NCI-H1694 treated with DMSO at 0.1 percent for 48 hours (cell line): ENCODE measurements around the gene ESRRA.
A peak's percentile ranks its signal among the peaks of the same experiment; 100 is the strongest.

Experiments used
- DNase-seq: peaks from one replicate; lab custom pipeline; 2025; lab: John Stamatoyannopoulos, UW

The ESRRA gene

GRCh38 chr11:64352099-64352994 is 47.0 kb downstream of the ESRRA start:
- DNase-seq = no peak

DNA sequence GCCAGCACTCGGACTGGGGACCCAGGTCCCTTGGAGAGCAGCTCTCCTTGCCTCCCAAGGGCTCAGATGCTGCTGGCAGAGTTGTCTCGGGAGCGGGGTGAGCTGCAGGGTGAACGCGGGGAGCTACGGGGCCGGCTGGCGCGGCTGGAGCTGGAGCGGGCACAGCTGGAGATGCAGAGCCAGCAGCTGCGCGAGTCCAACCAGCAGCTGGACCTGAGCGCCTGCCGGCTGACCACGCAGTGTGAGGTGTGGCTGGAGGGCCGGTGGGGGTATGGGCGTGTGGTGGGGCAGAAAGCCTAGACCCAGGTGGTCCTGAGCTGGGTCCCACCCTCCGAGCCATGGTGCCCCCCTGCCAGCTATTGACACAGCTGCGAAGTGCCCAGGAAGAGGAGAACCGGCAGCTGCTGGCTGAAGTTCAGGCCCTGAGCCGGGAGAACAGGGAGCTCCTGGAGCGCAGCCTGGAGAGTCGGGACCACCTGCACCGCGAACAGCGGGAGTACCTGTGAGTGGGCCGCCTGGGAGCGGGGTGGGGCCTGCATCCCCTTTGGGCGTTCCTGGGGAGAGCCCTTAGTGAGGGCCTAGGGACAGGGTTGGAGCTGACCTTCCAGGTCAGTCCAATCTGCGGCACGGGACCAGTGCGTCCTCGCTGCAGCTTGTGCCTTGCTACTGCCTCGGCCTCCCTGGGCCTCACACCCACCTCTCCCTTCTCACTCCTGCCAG is 47.8 kb downstream of the ESRRA start:
- DNase-seq = no peak

DNA sequence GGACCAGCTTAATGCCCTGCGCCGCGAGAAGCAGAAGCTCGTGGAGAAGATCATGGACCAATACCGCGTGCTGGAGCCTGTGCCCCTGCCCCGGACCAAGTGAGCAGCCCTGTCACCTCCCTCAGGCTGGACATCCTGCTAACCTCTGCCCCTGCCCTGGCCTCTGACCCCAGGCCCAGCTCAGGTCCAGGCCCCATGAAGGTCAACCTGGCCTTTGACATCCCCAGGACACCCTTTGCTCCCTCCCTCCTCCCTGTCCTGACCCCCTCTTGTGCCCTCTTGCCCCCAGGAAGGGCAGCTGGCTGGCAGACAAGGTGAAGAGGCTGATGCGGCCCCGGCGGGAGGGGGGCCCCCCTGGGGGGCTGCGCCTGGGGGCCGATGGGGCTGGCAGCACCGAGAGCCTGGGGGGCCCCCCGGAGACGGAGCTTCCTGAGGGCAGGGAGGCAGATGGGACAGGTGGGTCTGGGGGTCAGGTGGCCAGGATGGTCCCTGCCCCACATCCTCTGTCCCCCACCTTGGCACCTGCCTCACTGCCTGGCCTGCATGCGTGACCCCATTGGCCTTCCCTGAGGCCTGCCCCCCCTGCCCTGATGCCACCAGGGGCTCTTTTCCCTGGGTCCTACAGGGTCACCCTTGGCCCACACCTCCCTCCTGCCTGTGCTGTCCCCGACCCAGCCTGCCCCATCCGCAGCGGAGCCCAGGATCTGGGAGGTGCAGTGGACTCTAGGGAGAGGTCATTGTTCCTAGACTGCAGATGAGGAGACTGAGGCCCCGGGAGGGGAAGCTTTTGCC is 48.6 kb downstream of the ESRRA start:
- no peak for DNase-seq

DNA sequence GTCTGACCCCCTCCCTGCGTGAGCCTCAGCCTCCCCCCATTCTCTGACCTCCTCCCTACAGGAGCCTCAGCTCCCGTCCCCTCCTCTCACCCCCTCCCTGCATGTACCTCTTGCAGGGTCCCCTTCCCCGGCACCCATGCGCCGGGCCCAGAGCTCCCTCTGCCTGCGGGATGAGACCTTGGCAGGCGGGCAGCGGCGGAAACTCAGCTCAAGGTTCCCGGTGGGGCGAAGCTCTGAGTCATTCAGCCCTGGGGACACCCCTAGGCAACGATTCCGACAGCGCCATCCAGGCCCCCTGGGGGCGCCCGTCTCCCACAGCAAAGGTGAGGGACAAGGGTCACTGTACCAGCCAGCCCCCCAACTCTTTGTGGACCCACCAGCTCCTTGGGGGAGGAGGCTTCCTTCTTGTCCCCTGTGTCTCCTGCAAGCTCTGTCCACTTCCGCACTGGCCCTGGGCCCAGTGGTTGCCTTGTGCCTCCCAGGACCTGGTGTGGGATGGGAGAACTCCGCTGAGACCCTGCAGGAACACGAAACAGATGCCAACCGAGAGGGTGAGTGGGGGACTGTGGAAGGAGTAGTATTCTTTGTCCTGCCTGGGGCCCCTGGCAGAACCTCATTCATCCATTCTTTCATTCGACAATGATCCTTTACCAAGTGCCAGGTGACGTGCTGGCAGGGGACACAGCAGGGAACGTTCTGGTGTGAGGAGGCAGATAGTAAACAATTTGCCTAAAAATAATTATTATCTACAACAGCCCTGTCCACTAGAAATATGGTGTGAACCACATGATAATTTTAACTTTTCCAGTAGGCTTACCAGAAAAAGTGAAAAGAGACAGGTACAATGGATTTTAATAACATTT is 50.0 kb downstream of the ESRRA start:
- peak; percentile 58 for DNase-seq

DNA sequence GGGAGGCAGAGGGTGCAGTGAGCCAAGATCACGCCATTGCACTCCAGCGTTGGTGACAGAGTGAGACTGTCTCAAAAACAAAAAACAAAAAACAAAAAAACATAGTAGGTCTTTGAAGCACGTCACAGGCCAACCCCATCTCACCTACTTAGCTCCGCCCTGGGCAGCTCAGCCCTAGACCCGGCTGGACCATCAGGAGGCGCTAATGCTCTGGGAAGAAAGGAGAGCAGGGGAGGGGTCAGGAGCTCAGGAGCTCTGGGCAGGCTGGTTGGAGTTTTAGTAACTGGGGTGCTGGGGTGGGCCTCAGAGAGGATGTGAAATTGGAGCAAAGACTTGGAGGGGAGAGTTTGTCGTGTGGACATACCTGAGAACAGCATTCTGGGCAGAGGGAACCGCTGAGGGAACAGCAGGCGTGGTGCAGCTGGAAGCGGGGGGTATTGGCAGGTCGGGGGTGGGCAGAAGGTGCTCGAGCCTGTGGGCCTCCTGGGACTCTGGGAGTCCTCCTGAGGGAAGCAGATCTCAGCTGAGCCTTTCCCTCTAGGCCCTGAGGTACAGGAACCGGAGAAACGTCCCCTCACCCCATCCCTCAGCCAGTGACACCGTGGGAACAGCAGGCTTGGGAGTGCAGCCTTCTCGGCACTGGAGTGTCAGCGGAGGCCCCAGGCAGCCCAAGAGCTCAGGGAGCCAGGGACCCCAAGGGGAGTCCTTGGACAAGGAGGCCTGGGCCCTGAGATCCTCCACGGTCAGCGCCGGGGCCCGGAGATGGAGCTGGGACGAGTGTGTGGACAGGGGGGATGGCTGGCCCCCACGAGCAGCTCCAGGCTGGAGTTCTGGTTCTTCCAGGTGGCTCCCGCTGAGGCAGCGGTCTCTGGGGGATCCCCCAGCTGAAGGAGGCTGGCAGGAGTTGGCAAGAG is 51.4 kb downstream of the ESRRA start:
- peak; percentile 51 for DNase-seq

DNA sequence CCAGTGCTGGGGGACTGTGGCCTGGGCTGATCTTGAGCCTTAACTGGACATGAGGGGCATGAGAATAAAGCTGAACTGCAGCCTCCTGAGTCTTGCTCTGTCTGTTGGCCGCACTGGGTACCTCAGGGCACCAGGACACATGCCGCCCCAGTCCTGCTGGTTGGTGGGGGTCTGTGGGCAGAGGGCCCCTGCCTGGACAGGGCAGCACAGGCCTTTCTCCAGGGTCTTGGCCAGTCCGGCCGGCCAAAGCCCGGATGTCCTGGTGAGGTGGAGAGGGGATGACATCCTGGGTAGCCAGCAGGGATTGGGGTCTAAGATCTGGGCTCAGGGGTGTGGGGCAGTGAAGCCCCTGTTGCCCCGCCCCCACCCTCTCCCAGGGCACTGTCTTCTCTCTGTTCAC is 52.1 kb downstream of the ESRRA start:
- no peak for DNase-seq

- no peak for DNase-seq
Measured at GRCh38 chr11:64357904-64358535, 52.7 kb downstream of the ESRRA start.

DNA sequence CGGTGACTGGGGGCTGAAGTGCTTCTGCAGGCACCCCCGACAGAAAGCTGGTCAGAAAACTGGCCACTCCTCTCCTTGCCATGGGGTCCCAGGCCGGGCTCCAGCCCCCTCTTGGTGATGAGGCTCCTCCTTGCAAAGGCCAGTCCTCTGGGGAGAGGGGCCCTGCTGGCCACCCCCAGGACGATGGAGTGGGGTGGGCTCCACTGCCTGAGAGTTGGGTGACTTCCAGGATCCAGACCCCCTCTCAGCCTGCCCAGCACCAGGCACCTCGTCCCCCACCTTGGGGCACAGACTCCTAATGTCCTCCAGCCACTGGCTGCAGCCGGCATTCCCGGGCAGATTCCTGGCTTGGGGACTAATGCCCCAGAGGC is 53.2 kb downstream of the ESRRA start:
- DNase-seq = no peak

GRCh38 chr11:64358907-64359711 is 53.8 kb downstream of the ESRRA start, which contains the start of gene RPS6KA4:
RPS6KA4 (plus strand) TSS chr11:64359162; CDS start chr11:64359236, 74 bp downstream.
- no peak for DNase-seq

GRCh38 chr11:64359712-64360445 is 54.6 kb downstream of the ESRRA start:
- no peak for DNase-seq

- DNase-seq = no peak
Measured at GRCh38 chr11:64360448-64360921, 55.2 kb downstream of the ESRRA start.

DNA sequence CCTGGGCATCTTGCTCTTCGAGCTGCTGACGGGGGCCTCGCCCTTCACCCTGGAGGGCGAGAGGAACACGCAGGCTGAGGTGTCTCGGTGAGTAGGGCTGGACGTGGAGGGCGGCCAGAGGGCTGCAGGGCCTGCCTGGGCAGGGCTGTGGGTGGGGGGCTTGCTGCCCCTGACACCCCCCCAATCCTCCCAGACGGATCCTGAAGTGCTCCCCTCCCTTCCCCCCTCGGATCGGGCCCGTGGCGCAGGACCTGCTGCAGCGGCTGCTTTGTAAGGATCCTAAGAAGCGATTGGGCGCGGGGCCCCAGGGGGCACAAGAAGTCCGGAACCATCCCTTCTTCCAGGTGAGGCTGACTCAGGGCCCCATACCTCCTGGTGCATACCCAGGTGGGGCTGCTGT is 56.3 kb downstream of the ESRRA start:
- DNase-seq = no peak

- DNase-seq = no peak
Measured at GRCh38 chr11:64362339-64362738, 57.0 kb downstream of the ESRRA start.

DNA sequence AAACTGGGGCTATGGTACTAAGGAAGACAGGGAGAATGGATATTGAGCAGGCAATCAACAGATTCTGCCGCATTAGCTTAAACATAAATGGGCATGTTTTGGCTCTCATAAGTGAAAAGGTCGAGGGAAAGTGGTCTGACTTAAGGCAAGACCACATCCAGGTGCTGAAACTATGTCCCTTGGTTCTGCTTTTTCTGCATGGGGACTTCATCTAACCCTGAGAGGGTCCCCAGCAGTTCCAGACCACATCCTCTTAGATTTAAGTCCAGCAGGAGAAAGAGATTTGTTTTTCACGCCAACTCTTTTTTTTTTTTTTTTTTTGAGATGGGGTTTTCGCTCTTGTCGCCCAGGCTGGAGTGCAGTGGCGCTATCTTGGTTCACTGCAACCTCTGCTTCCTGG is 59.1 kb downstream of the ESRRA start:
- DNase-seq = no peak

DNA sequence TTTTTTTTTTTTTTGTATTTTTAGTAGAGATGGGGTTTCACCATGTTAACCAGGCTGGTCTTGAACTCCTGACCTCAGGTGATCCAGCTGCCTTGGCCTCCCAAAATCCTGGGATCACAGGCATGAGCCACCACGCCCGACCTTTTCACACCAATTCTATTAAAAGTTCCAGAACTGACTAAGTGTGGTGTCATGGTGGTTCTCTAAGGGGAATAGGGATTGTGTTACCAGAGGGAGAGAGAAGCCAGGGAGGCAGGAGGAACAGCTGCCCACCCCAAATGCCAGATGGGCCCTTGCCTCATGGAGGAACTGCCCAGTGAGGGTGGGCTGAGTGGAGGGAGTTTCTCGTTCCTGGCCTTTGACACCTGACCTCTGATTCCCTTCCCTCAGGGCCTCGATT is 59.6 kb downstream of the ESRRA start:
- DNase-seq = no peak
